Left hindlimb (tissue), 1 donor: ENCODE measurements around the gene HNF4A.
"Not testable (repeated sequence)": the region's sequence is repeated elsewhere in the genome, so short reads cannot be mapped to it uniquely, and the experiment has no call there.

Source experiments
- DNase-seq: peaks from one replicate; pipeline ENCODE4 v3.0.0-alpha.2; 2018

HNF4A gene

GRCh38 chr20:44345941-44346340 lies 9.6 kb upstream of the HNF4A start:
- DNase-seq, result not testable (repeated sequence)

GRCh38 chr20:44348168-44348659 lies 7.3 kb upstream of the HNF4A start:
- no peak for DNase-seq

GRCh38 chr20:44349349-44349748 lies 6.2 kb upstream of the HNF4A start:
- no peak for DNase-seq

- no peak for DNase-seq
Measured at GRCh38 chr20:44350567-44350966, 4.9 kb upstream of the HNF4A start.

- no peak for DNase-seq
Measured at GRCh38 chr20:44354979-44355497, 461 bp upstream of the HNF4A start.

GRCh38 chr20:44356353-44356723 lies 839 bp downstream of the HNF4A start:
- DNase-seq, result no peak

GRCh38 chr20:44357020-44357419 lies 1.5 kb downstream of the HNF4A start:
- no peak for DNase-seq

- DNase-seq, result no peak
Measured at GRCh38 chr20:44357555-44358125, 2.1 kb downstream of the HNF4A start.

- no peak for DNase-seq
Measured at GRCh38 chr20:44358776-44359175, 3.3 kb downstream of the HNF4A start.

- no peak for DNase-seq
Measured at GRCh38 chr20:44360221-44360620, 4.7 kb downstream of the HNF4A start.

GRCh38 chr20:44361021-44361420 lies 5.5 kb downstream of the HNF4A start:
- no peak for DNase-seq

GRCh38 chr20:44362466-44362940 lies 7.0 kb downstream of the HNF4A start:
- no peak for DNase-seq

- DNase-seq, result no peak
Measured at GRCh38 chr20:44364068-44364467, 8.6 kb downstream of the HNF4A start.

- DNase-seq, result no peak
Measured at GRCh38 chr20:44364780-44365179, 9.3 kb downstream of the HNF4A start.

GRCh38 chr20:44367746-44368145 lies 12.2 kb downstream of the HNF4A start:
- DNase-seq, result no peak

- DNase-seq, result no peak
Measured at GRCh38 chr20:44370639-44371218, 15.2 kb downstream of the HNF4A start.

GRCh38 chr20:44382641-44383040 lies 27.1 kb downstream of the HNF4A start:
- no peak for DNase-seq

GRCh38 chr20:44384423-44385027 lies 29.0 kb downstream of the HNF4A start:
- peak; percentile 63 for DNase-seq

GRCh38 chr20:44388466-44389023 lies 33.0 kb downstream of the HNF4A start:
- DNase-seq, result no peak

GRCh38 chr20:44389871-44390270 lies 34.4 kb downstream of the HNF4A start:
- DNase-seq, result no peak

- no peak for DNase-seq
Measured at GRCh38 chr20:44390280-44390679, 34.8 kb downstream of the HNF4A start.

- no peak for DNase-seq
Measured at GRCh38 chr20:44392088-44392775, 36.7 kb downstream of the HNF4A start.
